Cardiac muscle cell (in vitro differentiated cells and primary cell): ENCODE measurements around the gene OLFML1. TPM values are rescaled to one million over a fixed set of nuclear protein-coding genes. Genes with fewer than 3 reads are reported as not detected.

ENCODE experiments used
- DNase-seq, 2 donors: peaks; one replicate each; pipeline versions ENCODE4 v3.0.0 to v3.0.0-alpha.2; 2010 to 2017; ENCODE audit warnings: low read depth in 1 of 2, low spot score in 1 of 2
- H3K27ac ChIP-seq: fragments of 200-600 bp; sonication (generic); 2 replicates; pipeline ENCODE4 v1.5.1; 2016
- H3K27me3 ChIP-seq: fragments of 200-600 bp; sonication (generic); 2 replicates; pipeline ENCODE4 v1.6.0; 2016; ENCODE audit warnings: control low read depth
- H3K36me3 ChIP-seq: fragments of 200-600 bp; sonication (generic); 2 replicates; pipeline ENCODE4 v1.5.1; 2016; ENCODE audit warnings: control low read depth
- H3K4me1 ChIP-seq: fragments of 200-600 bp; sonication (generic); 2 replicates; pipeline ENCODE4 v1.8.1; 2017; ENCODE audit warnings: low read depth, mild to moderate bottlenecking, mixed run types
- H3K4me3 ChIP-seq: fragments of 200-600 bp; sonication (generic); 2 replicates; pipeline ENCODE4 v1.5.1; 2016; ENCODE audit warnings: mild to moderate bottlenecking
- H3K9me3 ChIP-seq: fragments of 200-600 bp; sonication (generic); 2 replicates; pipeline ENCODE4 v1.5.1; 2017; ENCODE audit warnings: low read depth, mild to moderate bottlenecking, control low read depth
- polyA plus RNA-seq: library from polyadenylated mRNA; unstranded; fragments of >200 nt; fragmentation: Nextera tagmentation; extraction: Ambion mirVana; gene quantifications from 2 replicates; pipeline ENCODE4 v1.2.1, GENCODE V29; 2016
- total RNA-seq: library from RNA; depleted of rRNA; stranded (reverse); fragments of >200 nt; gene quantifications from 2 replicates; pipeline ENCODE4 v1.2.3, GENCODE V29; 2016
- TF ChIP-seq, protein P1 (sequence below): IDR thresholded peaks from 2 replicates; pipeline ENCODE4 v1.5.1; 2012; ENCODE audit warnings: low read depth, mild to moderate bottlenecking, low read length

The OLFML1 gene
- total and polyA plus RNA-seq, 2 experiments from 2014 or later: 0.39 to 1.1 TPM

DNA sequence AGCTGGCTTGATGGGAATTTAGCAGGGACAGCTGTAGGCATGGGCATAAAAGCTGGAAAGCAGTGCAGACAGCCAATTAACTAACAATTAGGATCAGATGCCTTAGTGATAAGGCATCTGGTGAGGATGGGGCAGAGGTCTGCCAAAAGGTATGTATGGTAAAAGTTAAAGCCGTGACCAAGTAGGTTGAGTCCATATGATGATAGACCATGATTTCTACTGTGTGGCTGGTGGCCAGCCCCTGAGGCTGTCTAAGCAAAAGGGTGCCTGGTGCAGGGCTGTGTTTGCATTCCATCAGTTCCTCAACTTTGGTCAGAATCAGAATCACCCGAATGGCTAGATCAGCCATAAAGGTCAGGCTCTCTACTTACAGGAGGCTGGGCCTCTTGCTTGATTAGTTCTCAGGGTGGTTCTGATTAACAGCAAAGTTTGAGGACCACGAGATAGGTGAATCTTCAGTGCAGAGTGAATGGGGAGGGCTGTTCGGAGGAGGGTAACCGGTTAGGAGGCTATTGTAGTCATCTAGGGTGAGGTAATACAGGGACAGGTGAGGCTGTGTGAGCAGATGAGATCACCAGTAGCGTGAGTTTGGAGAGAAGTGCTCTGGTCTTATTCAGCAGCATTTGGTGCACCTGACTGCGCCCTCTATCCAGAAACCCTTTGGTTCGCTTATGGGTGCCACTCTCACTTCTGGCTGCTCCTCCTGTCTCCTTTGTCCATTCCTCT is 55.7 kb downstream of the OLFML1 start:
- H3K9me3 ChIP-seq: no peaks in the 10 kb centered on the region
- no peaks in the 10 kb centered on the region for H3K27me3 ChIP-seq
- DNase-seq: no peak
- H3K27ac ChIP-seq: no peak overlapping the region
- TF ChIP-seq, protein P1, sequence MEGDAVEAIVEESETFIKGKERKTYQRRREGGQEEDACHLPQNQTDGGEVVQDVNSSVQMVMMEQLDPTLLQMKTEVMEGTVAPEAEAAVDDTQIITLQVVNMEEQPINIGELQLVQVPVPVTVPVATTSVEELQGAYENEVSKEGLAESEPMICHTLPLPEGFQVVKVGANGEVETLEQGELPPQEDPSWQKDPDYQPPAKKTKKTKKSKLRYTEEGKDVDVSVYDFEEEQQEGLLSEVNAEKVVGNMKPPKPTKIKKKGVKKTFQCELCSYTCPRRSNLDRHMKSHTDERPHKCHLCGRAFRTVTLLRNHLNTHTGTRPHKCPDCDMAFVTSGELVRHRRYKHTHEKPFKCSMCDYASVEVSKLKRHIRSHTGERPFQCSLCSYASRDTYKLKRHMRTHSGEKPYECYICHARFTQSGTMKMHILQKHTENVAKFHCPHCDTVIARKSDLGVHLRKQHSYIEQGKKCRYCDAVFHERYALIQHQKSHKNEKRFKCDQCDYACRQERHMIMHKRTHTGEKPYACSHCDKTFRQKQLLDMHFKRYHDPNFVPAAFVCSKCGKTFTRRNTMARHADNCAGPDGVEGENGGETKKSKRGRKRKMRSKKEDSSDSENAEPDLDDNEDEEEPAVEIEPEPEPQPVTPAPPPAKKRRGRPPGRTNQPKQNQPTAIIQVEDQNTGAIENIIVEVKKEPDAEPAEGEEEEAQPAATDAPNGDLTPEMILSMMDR: no peak
- no peaks in the 10 kb centered on the region for H3K4me1 ChIP-seq
- no peak overlapping the region for H3K4me3 ChIP-seq
- H3K36me3 ChIP-seq: no peaks in the 10 kb centered on the region

DNA sequence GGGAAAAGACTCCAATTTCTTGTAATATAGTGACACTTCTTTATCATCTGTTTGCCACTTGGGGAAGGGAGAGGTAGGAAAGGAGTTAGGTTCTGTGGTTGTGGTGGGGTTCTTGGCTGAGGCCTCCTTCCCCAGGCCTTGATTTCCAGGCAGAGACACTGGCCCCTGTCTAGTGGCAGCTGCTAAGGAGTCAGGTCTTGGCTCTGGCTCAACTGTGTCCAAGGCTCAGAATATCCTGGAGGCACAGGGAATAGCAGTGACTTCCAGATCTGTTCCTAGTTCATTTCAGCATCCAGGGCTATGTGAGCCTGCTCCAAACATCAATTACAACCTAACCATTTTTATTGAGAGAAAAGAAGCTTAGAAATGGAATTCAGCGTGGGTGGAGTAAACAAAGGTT is 58.0 kb downstream of the OLFML1 start:
- TF ChIP-seq, protein P1: no peak
- no peak overlapping the region for H3K27ac ChIP-seq
- DNase-seq: no peak
- no peak overlapping the region for H3K4me3 ChIP-seq
- H3K9me3 ChIP-seq: no peaks in the 10 kb centered on the region
- no peaks in the 10 kb centered on the region for H3K36me3 ChIP-seq
- H3K27me3 ChIP-seq: no peaks in the 10 kb centered on the region
- no peaks in the 10 kb centered on the region for H3K4me1 ChIP-seq

DNA sequence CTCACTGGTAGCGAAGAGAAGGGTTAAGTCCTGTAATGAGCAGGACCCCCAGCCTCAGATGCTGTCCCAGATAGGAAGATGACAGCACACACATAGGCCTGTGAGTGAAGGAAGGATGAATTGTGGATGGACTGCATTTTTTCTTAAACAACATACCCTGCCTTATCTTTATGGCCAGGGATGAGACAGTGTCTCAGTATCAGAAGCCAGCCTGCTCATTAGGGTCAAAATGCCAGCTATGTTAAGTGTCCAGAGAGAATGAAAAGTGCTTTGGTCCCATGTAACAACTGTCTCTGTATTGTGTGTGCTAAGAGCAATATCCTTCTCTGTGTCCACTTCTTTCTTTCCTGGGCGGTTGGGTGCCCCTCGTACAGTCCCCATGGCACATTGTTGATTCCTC is 58.7 kb downstream of the OLFML1 start:
- Histone ChIP-seq H3K9me3 (no peaks in the 10 kb centered on the region), H3K36me3 (no peaks in the 10 kb centered on the region), H3K27me3 (no peaks in the 10 kb centered on the region), H3K4me1 (no peaks in the 10 kb centered on the region), H3K27ac (no peak overlapping the region), H3K4me3 (no peak overlapping the region)
- TF ChIP-seq, protein P1: no peak
- DNase-seq: no peak

DNA sequence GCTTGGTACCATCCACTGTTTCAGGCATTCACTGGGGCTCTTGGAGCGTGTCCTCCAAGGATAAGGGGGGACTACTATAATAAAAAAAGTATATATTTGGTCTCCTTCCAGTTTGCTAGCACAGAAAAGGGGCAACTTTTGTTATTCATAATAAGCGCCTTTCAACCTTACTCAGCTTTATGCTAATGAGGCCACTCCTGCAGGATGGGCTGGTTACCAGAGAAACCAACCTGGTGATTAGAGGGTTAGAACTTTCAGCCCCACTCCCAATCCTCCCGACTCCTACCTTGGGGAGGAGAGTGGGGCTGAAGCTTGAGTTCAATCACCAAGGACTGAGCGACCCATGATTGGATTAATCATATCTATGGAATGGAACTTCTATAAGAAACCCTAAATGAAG is 60.3 kb downstream of the OLFML1 start:
- DNase-seq: no peak
- Histone ChIP-seq H3K36me3 (no peaks in the 10 kb centered on the region), H3K27me3 (no peaks in the 10 kb centered on the region), H3K4me3 (no peak overlapping the region), H3K27ac (no peak overlapping the region), H3K4me1 (no peaks in the 10 kb centered on the region), H3K9me3 (no peaks in the 10 kb centered on the region)
- TF ChIP-seq, protein P1: no peak

DNA sequence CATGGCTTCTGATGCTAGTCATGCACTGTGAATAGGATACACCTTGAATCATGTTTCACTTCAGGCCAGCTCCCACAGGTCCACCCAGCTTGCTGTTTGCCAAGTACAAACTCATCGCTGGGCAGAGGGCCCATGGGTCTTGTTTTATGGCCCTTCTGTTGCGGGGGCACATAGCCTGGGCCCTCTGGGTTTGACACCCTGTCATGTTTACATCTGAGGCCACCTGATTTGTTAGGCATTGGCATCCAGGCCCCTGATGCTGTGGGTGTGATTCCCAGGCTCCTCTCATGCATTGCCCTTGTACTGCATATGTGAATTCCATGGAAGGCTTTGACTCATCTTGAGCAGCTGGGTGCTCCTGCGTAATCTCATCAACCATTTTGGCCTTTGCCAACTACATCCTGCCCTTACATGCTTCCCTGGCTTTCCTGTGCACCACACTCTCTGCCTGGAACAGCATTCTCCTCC is 61.1 kb downstream of the OLFML1 start:
- Histone ChIP-seq H3K9me3 (no peaks in the 10 kb centered on the region), H3K4me1 (no peaks in the 10 kb centered on the region), H3K36me3 (no peaks in the 10 kb centered on the region), H3K4me3 (no peak overlapping the region), H3K27me3 (no peaks in the 10 kb centered on the region), H3K27ac (no peak overlapping the region)
- DNase-seq: no peak
- TF ChIP-seq, protein P1: no peak
